Sigmoid colon (tissue), 4 donors: Measurements from ENCODE around the gene SCO2.

Source experiments
- EP300 ChIP-seq, 4 donors: sonication (generic); formaldehyde crosslinking; IDR thresholded peaks; one replicate each; pipeline ENCODE4 v1.6.1; 2017; ENCODE audit warnings: antibody characterized with exemption in 4 of 4
- POLR2A ChIP-seq, 2 donors: fragments of 450-650 bp; IDR thresholded peaks; one replicate each; pipeline ENCODE4 v1.6.1; 2016; ENCODE audit warnings: antibody characterized with exemption in 2 of 2, mild to moderate bottlenecking in 2 of 2, moderate library complexity in 2 of 2
- POLR2AphosphoS5 ChIP-seq, 4 donors: sonication (generic); formaldehyde crosslinking; IDR thresholded peaks; one replicate each; pipeline ENCODE4 v1.6.1; 2017; ENCODE audit warnings: antibody characterized with exemption in 4 of 4
- TF ChIP-seq, protein P1 (sequence below), 4 experiments: fragments of 450-650 bp in 3 of 4; fragments of 200-600 bp in 1 of 4; IDR thresholded peaks; one replicate each; pipeline ENCODE4 v1.5.1; 2016 to 2019; ENCODE audit warnings: antibody characterized with exemption in 4 of 4, mild to moderate bottlenecking in 3 of 4, moderate library complexity in 2 of 4

DNA sequence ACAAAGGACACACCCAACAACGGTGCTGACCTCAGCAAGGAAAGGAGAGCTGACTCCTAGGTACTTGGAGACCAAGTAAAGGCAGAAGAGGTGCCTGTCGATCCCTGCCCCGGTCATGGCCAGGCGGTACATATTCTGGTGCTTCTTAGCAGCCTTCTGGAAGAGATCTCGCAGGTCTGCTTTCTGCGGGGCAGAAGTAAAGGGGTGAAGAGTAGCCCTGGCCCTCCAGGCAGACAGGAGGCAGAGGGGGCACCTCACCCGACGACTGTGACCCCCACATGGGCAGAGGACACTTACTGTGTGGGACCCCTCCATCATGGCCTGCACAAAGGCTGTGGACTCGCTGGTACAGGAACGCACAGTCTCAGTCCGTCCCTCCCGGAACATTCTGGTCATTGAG is 45.5 kb upstream of the SCO2 start:
- TF ChIP-seq, protein P1, sequence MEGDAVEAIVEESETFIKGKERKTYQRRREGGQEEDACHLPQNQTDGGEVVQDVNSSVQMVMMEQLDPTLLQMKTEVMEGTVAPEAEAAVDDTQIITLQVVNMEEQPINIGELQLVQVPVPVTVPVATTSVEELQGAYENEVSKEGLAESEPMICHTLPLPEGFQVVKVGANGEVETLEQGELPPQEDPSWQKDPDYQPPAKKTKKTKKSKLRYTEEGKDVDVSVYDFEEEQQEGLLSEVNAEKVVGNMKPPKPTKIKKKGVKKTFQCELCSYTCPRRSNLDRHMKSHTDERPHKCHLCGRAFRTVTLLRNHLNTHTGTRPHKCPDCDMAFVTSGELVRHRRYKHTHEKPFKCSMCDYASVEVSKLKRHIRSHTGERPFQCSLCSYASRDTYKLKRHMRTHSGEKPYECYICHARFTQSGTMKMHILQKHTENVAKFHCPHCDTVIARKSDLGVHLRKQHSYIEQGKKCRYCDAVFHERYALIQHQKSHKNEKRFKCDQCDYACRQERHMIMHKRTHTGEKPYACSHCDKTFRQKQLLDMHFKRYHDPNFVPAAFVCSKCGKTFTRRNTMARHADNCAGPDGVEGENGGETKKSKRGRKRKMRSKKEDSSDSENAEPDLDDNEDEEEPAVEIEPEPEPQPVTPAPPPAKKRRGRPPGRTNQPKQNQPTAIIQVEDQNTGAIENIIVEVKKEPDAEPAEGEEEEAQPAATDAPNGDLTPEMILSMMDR (IDR thresholded peaks at IDR 0.05): no peak
- no peak for TF ChIP-seq POLR2AphosphoS5 (IDR thresholded peaks at IDR 0.05)
- TF ChIP-seq POLR2A (IDR thresholded peaks at IDR 0.05): no peak
- TF ChIP-seq EP300 (IDR thresholded peaks at IDR 0.05): no peak
